OCI-LY1 (cell line): ENCODE measurements around the gene UNC5A.
"Not testable (repeated sequence)": the region's sequence is repeated elsewhere in the genome, so short reads cannot be mapped to it uniquely, and the experiment has no call there.

Source experiments
- H2AFZ ChIP-seq: fragments of 200-600 bp; sonication (generic), shearing (Covaris generic); 2 replicates; pipeline ENCODE4 v1.6.0; 2014; ENCODE audit warnings: antibody characterized with exemption, mild to moderate bottlenecking, low read length
- H3F3A ChIP-seq: fragments of 200-600 bp; sonication (generic), shearing (Covaris generic); 2 replicates; pipeline ENCODE4 v1.6.0; 2014; ENCODE audit warnings: mild to moderate bottlenecking, antibody characterized with exemption, low read length, moderate library complexity; ENCODE audit not compliant: insufficient read depth
- H3K27ac ChIP-seq: fragments of 200-600 bp; sonication (generic); 2 replicates; pipeline ENCODE4 v1.5.1; 2014; ENCODE audit warnings: low read length, mixed run types, mild to moderate bottlenecking, low read depth; ENCODE audit not compliant: poor library complexity, severe bottlenecking
- H3K27me3 ChIP-seq: fragments of 200-600 bp; sonication (generic); 2 replicates; pipeline ENCODE4 v1.6.0; 2014; ENCODE audit warnings: antibody characterized with exemption, mild to moderate bottlenecking, low read length, moderate library complexity; ENCODE audit not compliant: insufficient read depth
- H3K36me3 ChIP-seq: fragments of 200-600 bp; sonication (generic); 2 replicates; pipeline ENCODE4 v1.6.1; 2014; ENCODE audit warnings: mild to moderate bottlenecking, antibody characterized with exemption, low read length, moderate library complexity, mixed read lengths; ENCODE audit not compliant: insufficient read depth
- H3K4me1 ChIP-seq: fragments of 200-600 bp; sonication (generic); 2 replicates; pipeline ENCODE4 v1.5.1; 2014; ENCODE audit warnings: mild to moderate bottlenecking, low read length, moderate library complexity; ENCODE audit not compliant: insufficient read depth, severe bottlenecking
- H3K4me2 ChIP-seq: fragments of 200-600 bp; sonication (generic), shearing (Covaris generic); 2 replicates; pipeline ENCODE4 v1.6.1; 2014; ENCODE audit warnings: low read length
- H3K4me3 ChIP-seq: fragments of 200-600 bp; sonication (generic); 2 replicates; pipeline ENCODE4 v1.5.1; 2014; ENCODE audit warnings: low read length, low read depth, mild to moderate bottlenecking, mixed read lengths; ENCODE audit not compliant: poor library complexity, severe bottlenecking
- H3K79me2 ChIP-seq: fragments of 200-600 bp; shearing (Covaris generic); 2 replicates; pipeline ENCODE4 v1.6.1; 2016; ENCODE audit warnings: mixed run types, low read length, mixed read lengths; ENCODE audit not compliant: insufficient read depth
- H3K9ac ChIP-seq: fragments of 200-600 bp; sonication (generic), shearing (Covaris generic); 2 replicates; pipeline ENCODE4 v1.6.1; 2014; ENCODE audit warnings: mild to moderate bottlenecking, low read length, mixed read lengths
- H3K9me2 ChIP-seq: fragments of 200-600 bp; sonication (generic), shearing (Covaris generic); 2 replicates; pipeline ENCODE4 v1.6.1; 2014; ENCODE audit warnings: low read depth, mild to moderate bottlenecking, low read length, mixed read lengths
- H3K9me3 ChIP-seq: fragments of 200-600 bp; shearing (Covaris generic); 2 replicates; pipeline ENCODE4 v1.6.1; 2014; ENCODE audit warnings: low read length, mixed read lengths
- H4K20me1 ChIP-seq: fragments of 200-600 bp; sonication (generic), shearing (Covaris generic); 2 replicates; pipeline ENCODE4 v1.6.0; 2016; ENCODE audit warnings: mild to moderate bottlenecking, low read length; ENCODE audit not compliant: insufficient read depth
- EZH2 ChIP-seq: fragments of 200-600 bp; sonication (generic), shearing (Covaris generic); IDR thresholded peaks from 2 replicates; pipeline ENCODE4 v1.8.0; 2017; ENCODE audit warnings: borderline replicate concordance, mixed run types, mild to moderate bottlenecking, antibody characterized with exemption, low read length, moderate library complexity, mixed read lengths
- TF ChIP-seq, protein P1 (sequence below): fragments of 200-600 bp; sonication (generic), shearing (Covaris generic); IDR thresholded peaks from 2 replicates; pipeline ENCODE4 v1.5.1; 2017; ENCODE audit warnings: mild to moderate bottlenecking, antibody characterized with exemption, low read length, moderate library complexity, mixed read lengths

UNC5A gene

DNA sequence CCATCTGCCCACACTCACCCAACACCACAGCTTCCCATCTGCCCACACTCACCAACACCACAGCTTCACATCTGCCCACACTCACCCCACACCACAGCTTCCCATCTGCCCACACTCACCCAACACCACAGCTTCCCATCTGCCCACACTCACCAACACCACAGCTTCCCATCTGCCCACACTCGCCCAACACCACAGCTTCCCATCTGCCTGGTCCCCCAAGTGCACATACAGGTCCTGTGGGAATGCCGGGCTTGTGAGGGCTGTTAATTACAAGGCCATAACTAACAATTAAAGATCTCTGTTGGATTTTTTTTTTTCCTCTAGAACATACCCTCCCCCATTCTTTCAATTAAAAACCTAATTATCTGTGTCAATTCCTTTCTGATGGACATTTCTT, 62.7 kb downstream of the UNC5A start:
- H3K27ac ChIP-seq, result not testable (repeated sequence)

DNA sequence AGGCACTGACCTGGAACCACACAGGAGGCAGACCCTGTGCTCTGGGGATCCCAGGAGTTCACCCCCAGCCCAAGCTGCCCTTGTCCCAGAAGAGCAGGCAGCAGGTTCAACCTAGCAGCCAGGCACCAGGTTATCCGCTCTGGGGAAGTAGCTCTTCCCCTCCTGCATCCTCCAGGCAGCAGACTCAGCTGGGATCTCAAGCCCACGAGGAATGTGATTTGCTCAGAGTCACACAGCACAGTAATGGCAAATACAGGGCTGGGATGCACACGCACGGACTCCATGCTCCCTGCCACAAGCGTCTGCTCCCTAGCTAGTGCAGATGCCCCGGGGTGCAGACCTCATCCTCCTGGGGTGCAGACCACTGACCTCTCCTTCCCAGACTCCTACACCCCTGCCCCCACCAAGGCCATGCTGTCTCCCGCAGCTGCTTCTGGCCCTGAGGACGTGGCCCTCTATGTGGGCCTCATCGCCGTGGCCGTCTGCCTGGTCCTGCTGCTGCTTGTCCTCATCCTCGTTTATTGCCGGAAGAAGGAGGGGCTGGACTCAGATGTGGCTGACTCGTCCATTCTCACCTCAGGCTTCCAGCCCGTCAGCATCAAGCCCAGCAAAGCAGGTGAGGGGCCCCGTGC, 63.3 kb downstream of the UNC5A start:
- Histone ChIP-seq H3K27ac (no peak overlapping the region), H3K36me3 (no peaks in the 10 kb centered on the region), H4K20me1 (no peaks in the 10 kb centered on the region), H3F3A (no peaks in the 10 kb centered on the region), H3K9me2 (no peaks in the 10 kb centered on the region), H3K9me3 (no peaks in the 10 kb centered on the region), H3K9ac (no peak overlapping the region), H3K79me2 (no peaks in the 10 kb centered on the region), H3K27me3 (no peaks in the 10 kb centered on the region), H3K4me2 (no peak overlapping the region), H3K4me3 (no peak overlapping the region), H3K4me1 (no peaks in the 10 kb centered on the region), H2AFZ (no peak overlapping the region)
- TF ChIP-seq, protein P1, sequence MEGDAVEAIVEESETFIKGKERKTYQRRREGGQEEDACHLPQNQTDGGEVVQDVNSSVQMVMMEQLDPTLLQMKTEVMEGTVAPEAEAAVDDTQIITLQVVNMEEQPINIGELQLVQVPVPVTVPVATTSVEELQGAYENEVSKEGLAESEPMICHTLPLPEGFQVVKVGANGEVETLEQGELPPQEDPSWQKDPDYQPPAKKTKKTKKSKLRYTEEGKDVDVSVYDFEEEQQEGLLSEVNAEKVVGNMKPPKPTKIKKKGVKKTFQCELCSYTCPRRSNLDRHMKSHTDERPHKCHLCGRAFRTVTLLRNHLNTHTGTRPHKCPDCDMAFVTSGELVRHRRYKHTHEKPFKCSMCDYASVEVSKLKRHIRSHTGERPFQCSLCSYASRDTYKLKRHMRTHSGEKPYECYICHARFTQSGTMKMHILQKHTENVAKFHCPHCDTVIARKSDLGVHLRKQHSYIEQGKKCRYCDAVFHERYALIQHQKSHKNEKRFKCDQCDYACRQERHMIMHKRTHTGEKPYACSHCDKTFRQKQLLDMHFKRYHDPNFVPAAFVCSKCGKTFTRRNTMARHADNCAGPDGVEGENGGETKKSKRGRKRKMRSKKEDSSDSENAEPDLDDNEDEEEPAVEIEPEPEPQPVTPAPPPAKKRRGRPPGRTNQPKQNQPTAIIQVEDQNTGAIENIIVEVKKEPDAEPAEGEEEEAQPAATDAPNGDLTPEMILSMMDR, result no peak
- no peak for TF ChIP-seq EZH2

More for the DNA sequence above, 62.7 kb downstream of the UNC5A start:
- H3K9me3 ChIP-seq, H3K36me3 ChIP-seq, H4K20me1 ChIP-seq, H3F3A ChIP-seq, H3K27me3 ChIP-seq, H3K79me2 ChIP-seq, H3K4me3 ChIP-seq, H3K4me1 ChIP-seq, H2AFZ ChIP-seq, H3K9ac ChIP-seq, H3K9me2 ChIP-seq, H3K4me2 ChIP-seq: not testable (repeated sequence)

DNA sequence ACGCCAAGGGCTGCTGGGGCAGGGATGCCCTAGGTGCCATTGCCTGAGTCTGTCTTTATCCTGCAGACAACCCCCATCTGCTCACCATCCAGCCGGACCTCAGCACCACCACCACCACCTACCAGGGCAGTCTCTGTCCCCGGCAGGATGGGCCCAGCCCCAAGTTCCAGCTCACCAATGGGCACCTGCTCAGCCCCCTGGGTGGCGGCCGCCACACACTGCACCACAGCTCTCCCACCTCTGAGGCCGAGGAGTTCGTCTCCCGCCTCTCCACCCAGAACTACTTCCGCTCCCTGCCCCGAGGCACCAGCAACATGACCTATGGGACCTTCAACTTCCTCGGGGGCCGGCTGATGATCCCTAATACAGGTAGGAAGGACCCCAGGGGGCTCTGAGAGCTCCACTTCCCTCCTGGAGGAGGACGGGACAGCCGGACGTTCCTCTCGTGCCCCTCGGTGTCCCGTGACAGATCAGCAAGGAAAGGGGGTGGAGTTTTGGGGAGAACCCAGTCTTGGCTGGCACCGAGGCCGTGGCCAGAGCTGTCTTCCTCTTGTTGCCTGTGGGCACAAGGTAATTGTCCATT, 63.9 kb downstream of the UNC5A start:
- no peaks in the 10 kb centered on the region for H3F3A ChIP-seq
- no peaks in the 10 kb centered on the region for H3K36me3 ChIP-seq
- H3K4me1 ChIP-seq, result no peaks in the 10 kb centered on the region
- no peak overlapping the region for H2AFZ ChIP-seq
- TF ChIP-seq EZH2, result no peak
- TF ChIP-seq, protein P1, result no peak
- H3K4me3 ChIP-seq, result no peak overlapping the region
- H3K9me2 ChIP-seq, result no peaks in the 10 kb centered on the region
- H3K79me2 ChIP-seq, result no peaks in the 10 kb centered on the region
- H4K20me1 ChIP-seq, result no peaks in the 10 kb centered on the region
- H3K9ac ChIP-seq, result no peak overlapping the region
- no peaks in the 10 kb centered on the region for H3K27me3 ChIP-seq
- no peaks in the 10 kb centered on the region for H3K9me3 ChIP-seq
- no peak overlapping the region for H3K27ac ChIP-seq
- H3K4me2 ChIP-seq, result no peak overlapping the region

DNA sequence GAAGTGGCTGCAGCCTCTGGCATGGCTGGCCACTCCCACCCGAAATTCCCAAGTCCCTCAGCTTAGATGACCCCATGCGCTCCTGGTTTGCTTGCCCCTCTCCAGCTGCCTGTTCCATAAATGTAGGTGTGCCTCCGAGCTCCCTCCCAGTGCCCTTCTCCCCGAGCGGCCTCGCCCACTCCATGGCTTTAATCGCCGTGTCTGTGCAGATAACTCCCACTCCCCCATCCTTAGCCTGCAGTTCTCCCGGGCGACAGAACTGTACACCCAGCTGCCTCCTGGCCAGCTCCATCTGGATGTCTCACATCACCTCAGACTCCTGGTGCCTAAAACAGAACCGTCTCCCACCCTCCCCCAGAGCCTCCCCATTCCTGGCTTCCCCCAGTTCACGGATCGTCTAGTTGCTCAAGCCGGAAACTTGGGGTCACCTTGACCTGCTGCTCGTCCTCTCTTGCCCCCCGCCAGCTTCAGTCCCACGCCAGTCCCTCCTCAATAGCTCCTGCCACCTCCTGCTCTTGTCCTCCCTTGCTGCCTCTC, 64.7 kb downstream of the UNC5A start:
- H3F3A ChIP-seq, result no peaks in the 10 kb centered on the region
- H3K4me2 ChIP-seq, result no peak overlapping the region
- TF ChIP-seq, protein P1, result no peak
- no peak for TF ChIP-seq EZH2

More for the DNA sequence above, 64.7 kb downstream of the UNC5A start:
- no peak overlapping the region for H3K4me3 ChIP-seq
- H2AFZ ChIP-seq, result no peak overlapping the region
- no peaks in the 10 kb centered on the region for H3K9me2 ChIP-seq
- no peak overlapping the region for H3K27ac ChIP-seq
- no peaks in the 10 kb centered on the region for H3K36me3 ChIP-seq
- no peaks in the 10 kb centered on the region for H4K20me1 ChIP-seq
- H3K79me2 ChIP-seq, result no peaks in the 10 kb centered on the region
- H3K27me3 ChIP-seq, result no peaks in the 10 kb centered on the region
- H3K4me1 ChIP-seq, result no peaks in the 10 kb centered on the region
- no peak overlapping the region for H3K9ac ChIP-seq
- H3K9me3 ChIP-seq, result no peaks in the 10 kb centered on the region
